ENCODE measurements around the gene TMEM255A. TPM values are rescaled to one million over a fixed set of nuclear protein-coding genes. Genes with fewer than 3 reads are reported as not detected.

The TMEM255A gene
- total RNA-seq, 2 donors from 2014 or later: not detected

DNA sequence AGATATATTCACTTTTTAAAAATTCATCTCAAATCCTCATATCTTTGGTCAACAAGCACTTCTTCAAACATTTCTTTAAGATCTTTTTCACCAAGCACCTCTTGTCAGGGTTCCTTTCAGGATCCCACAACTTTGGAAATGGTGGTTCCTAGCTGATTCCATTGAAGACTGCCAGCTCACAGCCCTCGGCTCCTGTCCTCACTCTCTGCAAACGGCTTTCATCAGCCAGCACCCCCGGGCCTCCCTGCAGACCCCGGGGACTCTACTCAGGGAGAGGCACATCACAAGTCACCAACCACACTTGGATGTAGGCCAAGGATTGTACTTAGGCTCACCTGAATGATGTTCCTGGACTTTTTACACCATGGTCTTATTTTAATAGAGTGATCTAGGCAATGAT lies 40.7 kb downstream of the TMEM255A start:
- Mint-ChIP-seq H3K4me3 (no peak overlapping the region), H3K27ac (no peak overlapping the region), H3K27me3 (peaks cover 0 to 3% of the 10 kb centered on the region in 2 donors), H3K9me3 (no peaks in the 10 kb centered on the region), H3K36me3 (no peaks in the 10 kb centered on the region), H3K4me1 (ENCODE audit: low read depth in 2 of 2) (peaks cover 3 to 8% of the 10 kb centered on the region in 2 donors)
- DNase-seq (ENCODE audit: low spot score): no peak
- ATAC-seq: no peak

DNA sequence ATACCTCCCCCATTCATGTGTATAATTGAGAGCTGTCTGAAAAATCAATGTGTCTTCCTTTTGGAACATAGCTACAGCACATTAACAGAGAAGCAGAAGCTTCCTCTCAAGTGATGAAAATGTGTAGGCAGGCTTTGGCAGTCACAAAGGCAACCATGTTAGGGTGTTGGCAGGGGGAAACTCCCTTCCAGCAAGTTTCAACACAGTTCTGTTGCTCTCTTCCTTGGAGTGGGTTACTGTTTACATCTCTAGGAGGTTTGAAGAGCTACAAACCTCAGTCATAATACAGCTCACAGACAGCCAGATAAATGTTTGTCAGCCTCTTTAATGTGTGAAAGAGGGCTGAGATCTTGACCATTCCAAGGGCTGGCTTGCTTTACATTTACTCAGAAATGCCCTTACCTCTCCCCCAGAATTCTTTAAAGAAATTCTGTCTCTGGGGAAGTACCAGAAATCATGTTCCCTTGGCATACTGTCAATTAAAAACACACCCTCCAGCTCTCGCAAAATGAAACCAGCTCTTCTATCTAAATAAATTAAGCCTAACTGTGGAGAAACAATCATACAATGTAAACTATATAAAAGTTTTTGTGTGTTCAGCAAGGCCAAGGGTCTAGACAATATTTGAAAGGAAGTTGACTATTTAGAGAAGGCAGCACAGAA lies 41.8 kb downstream of the TMEM255A start:
- Mint-ChIP-seq H3K4me3 (no peak overlapping the region), H3K9me3 (no peaks in the 10 kb centered on the region), H3K27ac (peak overlapping the region in 1 of 2 donors; percentile 14), H3K36me3 (no peaks in the 10 kb centered on the region), H3K4me1 (ENCODE audit: low read depth in 2 of 2) (peaks cover 3 to 8% of the 10 kb centered on the region in 2 donors), H3K27me3 (peaks cover 0 to 3% of the 10 kb centered on the region in 2 donors)
- DNase-seq (ENCODE audit: low spot score): no peak
- ATAC-seq: peak in 1 of 2 donors; percentile 82

DNA sequence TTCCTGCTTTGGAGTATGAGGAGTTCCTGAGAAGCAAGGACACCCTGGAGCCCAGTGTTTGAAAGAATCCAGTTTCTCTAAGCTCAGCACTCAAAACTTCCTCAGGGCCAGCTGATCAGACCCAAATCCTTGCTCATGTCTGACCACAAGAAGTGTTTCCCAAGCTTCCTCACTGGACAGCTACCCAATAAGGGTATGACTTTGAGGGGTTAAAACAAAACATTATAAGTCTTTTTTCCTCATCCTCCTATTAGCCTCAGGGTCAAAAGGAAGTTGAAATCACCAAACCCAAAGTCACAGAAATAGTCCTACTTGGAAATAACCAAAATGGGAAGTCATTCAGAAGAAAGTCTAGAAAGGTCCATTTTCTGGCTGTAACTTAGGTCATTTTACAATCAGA lies 46.9 kb downstream of the TMEM255A start:
- peaks cover 0 to 6% of the 10 kb centered on the region in 2 donors for H3K27me3 Mint-ChIP-seq
- DNase-seq (ENCODE audit: low spot score) (no peak), ATAC-seq (no peak)
- no peak overlapping the region for H3K4me3 Mint-ChIP-seq
- peaks cover 2 to 5% of the 10 kb centered on the region in 2 donors for H3K4me1 Mint-ChIP-seq (ENCODE audit: low read depth in 2 of 2)
- no peaks in the 10 kb centered on the region for H3K9me3 Mint-ChIP-seq
- H3K27ac Mint-ChIP-seq: no peak overlapping the region
- no peaks in the 10 kb centered on the region for H3K36me3 Mint-ChIP-seq

DNA sequence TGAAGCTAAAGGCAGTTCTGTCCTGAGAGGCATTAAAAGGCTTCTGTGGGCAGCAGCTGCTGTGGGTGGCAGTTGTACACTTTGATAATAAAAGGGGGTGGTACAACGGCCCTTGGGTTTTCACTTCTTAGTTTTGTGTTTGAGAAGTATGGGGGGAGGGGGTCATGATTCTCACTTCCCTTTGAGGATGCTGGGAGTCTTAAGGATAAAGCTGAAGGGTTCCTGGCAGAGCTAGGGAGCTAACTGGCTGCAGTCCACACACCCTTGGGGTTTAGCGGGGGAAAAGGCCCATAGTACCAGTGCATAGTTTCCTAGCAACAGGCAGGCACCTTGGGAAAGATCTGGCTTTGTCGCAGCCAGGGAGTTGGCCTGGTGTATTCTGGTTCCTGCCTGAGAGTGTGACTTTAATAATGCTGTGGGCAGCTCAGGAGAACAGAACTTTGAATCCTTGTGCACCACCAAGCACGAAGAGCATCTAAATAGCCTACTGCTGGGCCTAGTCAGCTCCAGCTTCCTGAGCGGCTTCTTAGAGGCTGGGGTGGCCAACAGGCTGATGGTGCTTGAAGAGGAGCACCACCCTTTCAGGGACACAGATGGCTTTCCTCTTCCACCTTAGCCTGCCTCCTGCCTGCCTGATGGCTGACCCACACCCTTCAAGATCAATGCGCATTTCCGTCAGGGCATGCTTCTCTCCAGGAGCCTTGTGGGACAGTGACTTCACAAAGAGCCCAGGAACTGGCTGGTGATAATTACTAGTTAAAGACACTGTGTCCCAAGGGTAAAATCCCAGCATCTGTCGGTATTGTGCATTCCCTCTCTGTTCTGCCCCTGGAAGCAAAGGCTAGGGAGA lies 48.2 kb downstream of the TMEM255A start:
- Mint-ChIP-seq H3K9me3 (no peaks in the 10 kb centered on the region), H3K36me3 (no peaks in the 10 kb centered on the region), H3K27ac (no peak overlapping the region), H3K4me1 (ENCODE audit: low read depth in 2 of 2) (peaks cover 0 to 3% of the 10 kb centered on the region in 2 donors), H3K27me3 (peaks cover 0 to 6% of the 10 kb centered on the region in 2 donors), H3K4me3 (no peak overlapping the region)
- ATAC-seq (no peak), DNase-seq (ENCODE audit: low spot score) (no peak)

DNA sequence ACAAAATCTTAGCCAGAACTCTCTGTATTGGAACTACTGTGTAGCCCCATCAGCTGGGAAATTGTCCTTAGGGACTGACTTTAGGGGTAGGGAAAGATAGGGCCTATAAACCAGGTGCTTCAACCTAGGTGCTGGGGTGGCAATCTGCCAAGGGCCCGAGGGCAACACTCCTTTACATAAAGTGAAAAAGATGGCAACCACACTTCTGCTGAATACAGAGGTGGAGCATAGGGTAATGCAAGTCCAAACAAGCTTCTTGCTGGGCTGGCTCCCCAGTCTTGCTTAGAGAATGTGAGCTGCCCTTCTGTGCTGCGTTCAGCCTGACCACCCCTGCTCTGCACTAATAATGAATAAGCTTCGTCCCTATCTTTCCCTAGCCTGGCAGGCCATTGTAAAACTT lies 50.9 kb downstream of the TMEM255A start:
- peaks cover 0 to 6% of the 10 kb centered on the region in 2 donors for H3K27me3 Mint-ChIP-seq
- H3K4me1 Mint-ChIP-seq (ENCODE audit: low read depth in 2 of 2): no peaks in the 10 kb centered on the region

DNA sequence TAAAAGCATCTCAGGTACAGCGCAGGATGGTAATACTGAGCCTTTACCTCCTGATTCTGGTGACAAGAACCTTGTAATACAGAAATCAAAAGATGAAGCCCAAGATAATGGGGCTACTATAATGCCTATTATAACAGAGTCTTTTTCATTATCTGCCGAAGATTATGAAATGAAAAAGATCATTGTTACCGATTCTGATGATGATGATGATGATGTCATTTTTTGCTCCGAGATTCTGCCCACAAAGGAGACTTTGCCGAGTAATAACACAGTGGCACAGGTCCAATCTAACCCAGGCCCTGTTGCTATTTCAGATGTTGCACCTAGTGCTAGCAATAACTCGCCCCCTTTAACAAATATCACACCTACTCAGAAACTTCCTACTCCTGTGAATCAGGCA lies 57.5 kb downstream of the TMEM255A start:
- no peak overlapping the region for H3K4me3 Mint-ChIP-seq
- no peaks in the 10 kb centered on the region for H3K9me3 Mint-ChIP-seq
- peaks cover 0 to 3% of the 10 kb centered on the region in 2 donors for H3K27me3 Mint-ChIP-seq
- no peak overlapping the region for H3K27ac Mint-ChIP-seq
- H3K36me3 Mint-ChIP-seq: peaks cover 12% of the 10 kb centered on the region
- DNase-seq (ENCODE audit: low spot score) (no peak), ATAC-seq (no peak)
- peaks cover 11% of the 10 kb centered on the region in 2 donors for H3K4me1 Mint-ChIP-seq (ENCODE audit: low read depth in 2 of 2)

More for the DNA sequence above, 50.9 kb downstream of the TMEM255A start:
- Mint-ChIP-seq H3K36me3 (no peaks in the 10 kb centered on the region), H3K4me3 (no peak overlapping the region), H3K27ac (no peak overlapping the region), H3K9me3 (no peaks in the 10 kb centered on the region)
- ATAC-seq (no peak), DNase-seq (ENCODE audit: low spot score) (no peak)

DNA sequence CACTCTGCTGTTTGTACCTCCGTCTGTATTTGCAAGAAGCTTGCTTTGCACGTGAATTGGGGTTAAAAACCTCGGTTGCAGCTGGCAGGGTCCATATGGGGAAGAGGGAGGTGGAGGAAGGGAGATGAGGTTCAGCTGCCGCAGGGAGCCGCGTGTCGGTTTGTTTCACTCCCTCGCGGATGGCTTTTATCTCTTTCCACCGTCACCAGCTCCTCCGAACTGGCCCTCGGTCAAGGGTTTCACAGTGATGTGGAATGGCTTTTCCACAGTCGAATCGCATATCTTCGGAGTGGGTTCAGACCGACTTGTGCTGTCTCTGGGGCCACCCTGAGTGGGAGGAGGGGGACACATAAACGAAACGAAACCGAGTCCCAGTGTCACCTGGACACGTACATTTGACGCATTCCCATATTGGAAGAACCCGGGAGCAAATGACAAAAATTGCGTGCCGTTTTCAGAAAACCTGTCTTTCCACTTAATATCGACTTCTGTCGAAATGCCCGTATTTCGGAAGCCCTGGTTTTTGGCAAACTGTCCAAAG lies 59.7 kb downstream of the TMEM255A start:
- Mint-ChIP-seq H3K27me3 (peaks cover 0 to 12% of the 10 kb centered on the region in 2 donors), H3K9me3 (no peaks in the 10 kb centered on the region), H3K27ac (peak overlapping the region; percentile 90 to 93), H3K36me3 (peaks cover 12% of the 10 kb centered on the region), H3K4me3 (peak overlapping the region; percentile 97), H3K4me1 (ENCODE audit: low read depth in 2 of 2) (peaks cover 11% of the 10 kb centered on the region in 2 donors)
- DNase-seq (ENCODE audit: low spot score): no peak
- no peak for ATAC-seq

DNA sequence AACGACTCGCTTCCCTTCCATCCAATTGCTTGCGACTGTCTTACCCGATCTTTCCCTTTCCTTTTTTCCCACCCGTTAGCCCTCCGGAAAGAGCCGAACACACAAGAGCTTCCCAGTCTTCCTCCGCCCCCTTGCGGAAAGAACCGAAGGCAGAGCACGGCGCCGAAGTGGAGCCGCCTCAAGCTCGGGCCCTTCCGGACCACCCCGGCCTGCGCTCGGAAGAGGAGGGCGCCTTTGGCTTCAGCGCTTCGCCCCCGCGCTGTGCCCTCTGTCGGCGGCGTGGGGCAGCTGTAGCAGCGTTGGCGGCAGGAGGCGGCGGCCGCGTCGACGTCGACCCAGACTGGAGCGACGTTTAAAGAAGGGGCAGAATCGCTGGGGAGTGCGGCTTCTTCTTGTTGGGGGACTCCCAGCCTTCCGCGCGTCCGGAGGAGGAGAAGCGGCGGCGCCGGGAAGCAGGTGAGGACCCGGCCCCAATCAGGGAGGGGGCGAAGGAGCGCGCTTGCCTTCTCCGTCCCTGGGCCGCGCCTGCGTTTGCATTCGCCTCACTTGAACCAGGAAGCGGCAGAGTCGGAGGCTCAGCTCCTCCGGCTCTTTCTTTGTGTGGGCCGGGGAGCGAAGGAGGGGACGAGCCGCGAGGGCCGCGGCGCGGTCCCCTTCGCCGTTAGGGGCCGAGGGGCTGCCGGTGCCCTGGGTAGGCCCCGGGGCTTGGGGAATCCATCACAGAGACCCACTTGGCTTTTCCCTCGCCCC lies 60.6 kb downstream of the TMEM255A start, which contains the start of gene ZBTB33:
Gene ZBTB33 (plus strand): TSS at position 291 of the 750 bp plus-strand sequence. CDS start 2,604 bp downstream, outside the sequence.
- H3K4me3 Mint-ChIP-seq: peak within 1 kb of the TSS; percentile 97
- ATAC-seq (peak; percentile 99 to 100), DNase-seq (ENCODE audit: low spot score) (peak; percentile 92)
- H3K27me3 Mint-ChIP-seq: peaks cover 0 to 16% of the 10 kb centered on the region in 2 donors
- peaks cover 12% of the 10 kb centered on the region for H3K36me3 Mint-ChIP-seq
- H3K4me1 Mint-ChIP-seq (ENCODE audit: low read depth in 2 of 2): peaks cover 11% of the 10 kb centered on the region in 2 donors
- H3K27ac Mint-ChIP-seq: peak within 1 kb of the TSS; percentile 90 to 93
- no peaks in the 10 kb centered on the region for H3K9me3 Mint-ChIP-seq

DNA sequence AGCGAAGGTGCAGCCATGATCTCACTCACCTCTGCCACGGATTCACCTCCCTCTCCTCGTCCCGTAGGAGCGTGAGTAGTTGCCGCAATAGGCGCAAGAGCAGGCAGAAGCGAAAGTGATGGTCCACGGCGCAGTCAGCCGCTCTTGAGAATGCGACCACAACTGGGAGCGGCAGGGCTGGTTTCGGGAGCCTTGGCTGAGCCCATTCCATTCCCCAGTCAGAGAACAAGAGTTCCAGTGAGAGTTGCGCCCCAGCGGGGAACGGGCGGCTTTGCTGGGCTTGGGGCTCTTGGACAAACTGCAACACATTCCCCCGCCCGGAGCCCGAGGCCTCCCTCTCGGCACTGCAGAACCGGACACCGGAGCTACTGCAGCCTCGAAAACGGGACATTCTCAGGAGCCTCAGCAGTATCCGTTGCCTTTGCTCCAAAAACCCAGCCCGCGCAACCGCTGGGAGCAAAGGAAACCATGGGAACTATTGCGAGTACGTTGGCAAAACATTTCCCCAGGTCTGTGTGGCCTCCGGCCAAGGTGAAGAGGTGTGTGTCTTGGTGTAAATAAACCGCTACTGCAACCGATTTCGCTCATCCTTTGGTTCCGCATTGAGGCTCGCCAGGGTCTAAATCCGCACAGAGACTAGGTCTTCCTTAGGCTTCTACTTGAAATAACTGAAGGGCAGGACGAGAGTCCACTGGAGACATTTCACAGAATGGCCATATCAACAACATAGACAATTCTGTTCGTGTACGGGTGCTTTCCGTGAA lies 66.3 kb downstream of the TMEM255A start:
- Mint-ChIP-seq H3K36me3 (no peaks in the 10 kb centered on the region), H3K27me3 (peaks cover 0 to 22% of the 10 kb centered on the region in 2 donors), H3K4me1 (ENCODE audit: low read depth in 2 of 2) (peaks cover 11 to 12% of the 10 kb centered on the region in 2 donors), H3K4me3 (peak overlapping the region; percentile 100), H3K27ac (peak overlapping the region; percentile 51 to 83), H3K9me3 (no peaks in the 10 kb centered on the region)
- DNase-seq (ENCODE audit: low spot score): peak; percentile 65
- ATAC-seq: peak; percentile 83 to 92

DNA sequence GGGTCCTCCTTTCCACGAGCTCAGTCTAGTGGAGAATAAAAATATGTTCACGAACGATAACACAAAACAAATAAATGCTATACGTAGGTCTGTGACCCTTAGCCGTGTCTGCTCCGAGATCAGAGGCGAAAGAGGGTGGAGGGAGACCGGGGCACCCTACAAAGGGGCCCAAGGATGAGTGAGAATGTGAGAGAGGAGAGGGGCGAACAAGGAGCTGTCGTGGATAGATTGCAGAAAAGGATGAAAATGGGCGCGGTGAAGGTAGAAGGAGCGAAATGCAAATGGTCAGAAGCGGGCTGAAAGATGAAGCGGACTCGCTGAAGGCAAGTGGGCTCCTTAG lies 66.9 kb downstream of the TMEM255A start:
- Mint-ChIP-seq H3K27ac (peak overlapping the region; percentile 51 to 83), H3K4me1 (ENCODE audit: low read depth in 2 of 2) (peaks cover 11 to 12% of the 10 kb centered on the region in 2 donors), H3K4me3 (peak overlapping the region; percentile 100), H3K36me3 (no peaks in the 10 kb centered on the region), H3K27me3 (peaks cover 0 to 22% of the 10 kb centered on the region in 2 donors), H3K9me3 (no peaks in the 10 kb centered on the region)
- peak in 1 of 2 donors; percentile 3 for ATAC-seq
- no peak for DNase-seq (ENCODE audit: low spot score)

DNA sequence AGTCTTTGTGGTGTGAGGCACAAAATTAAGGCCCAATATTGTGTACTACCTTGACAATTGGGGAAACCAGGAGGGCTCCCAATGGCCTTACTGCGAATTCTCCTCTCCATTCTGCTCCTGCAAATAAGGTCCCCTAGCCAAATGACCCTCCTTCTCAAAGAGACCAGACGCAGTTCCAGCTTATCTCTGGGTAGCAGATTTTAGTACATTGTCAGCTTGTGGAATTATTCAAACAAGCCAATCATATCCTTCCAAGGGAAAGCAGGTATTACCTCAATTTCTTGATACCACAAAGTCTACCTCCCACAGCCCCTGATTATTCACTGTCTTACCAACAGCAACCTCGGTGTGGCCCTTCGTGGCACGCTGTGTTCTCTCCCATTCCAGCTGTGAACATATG lies 68.4 kb downstream of the TMEM255A start:
- no peak for ATAC-seq
- no peaks in the 10 kb centered on the region for H3K9me3 Mint-ChIP-seq
- H3K4me1 Mint-ChIP-seq (ENCODE audit: low read depth in 2 of 2): peaks cover 11 to 12% of the 10 kb centered on the region in 2 donors

DNA sequence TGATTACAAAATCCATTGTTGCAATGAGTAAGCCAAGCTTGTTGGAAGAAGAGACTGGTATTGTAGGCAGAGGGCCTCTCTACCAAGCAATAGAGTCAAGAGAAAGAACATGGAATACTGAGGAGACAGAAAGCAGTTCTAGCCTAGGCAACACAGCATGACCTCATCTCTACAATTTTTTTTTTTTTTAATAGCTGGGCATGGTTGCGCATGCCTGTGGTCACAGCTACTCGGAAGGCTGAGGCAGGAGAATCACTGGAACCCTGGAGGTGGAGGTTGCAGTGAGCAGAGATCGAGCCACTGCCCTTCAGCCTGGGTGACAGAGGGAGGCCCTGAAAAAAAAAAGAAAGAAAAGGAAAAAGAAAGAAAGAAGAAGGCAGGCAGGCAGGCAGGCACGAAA lies 72.3 kb downstream of the TMEM255A start:
- ATAC-seq (no peak), DNase-seq (ENCODE audit: low spot score) (no peak)
- Mint-ChIP-seq H3K36me3 (no peaks in the 10 kb centered on the region), H3K4me1 (ENCODE audit: low read depth in 2 of 2) (peaks cover 2 to 5% of the 10 kb centered on the region in 2 donors), H3K27me3 (peaks cover 0 to 2% of the 10 kb centered on the region in 2 donors), H3K4me3 (no peak overlapping the region), H3K27ac (no peak overlapping the region), H3K9me3 (no peaks in the 10 kb centered on the region)

More for the DNA sequence above, 68.4 kb downstream of the TMEM255A start:
- no peak overlapping the region for H3K27ac Mint-ChIP-seq
- peaks cover 0 to 21% of the 10 kb centered on the region in 2 donors for H3K27me3 Mint-ChIP-seq
- DNase-seq (ENCODE audit: low spot score): no peak
- H3K36me3 Mint-ChIP-seq: no peaks in the 10 kb centered on the region
- H3K4me3 Mint-ChIP-seq: no peak overlapping the region
